A549 (cell line): ENCODE measurements around the gene DCUN1D4. TPM values are rescaled to one million over a fixed set of nuclear protein-coding genes. Genes with fewer than 3 reads are reported as not detected.

ENCODE experiments used
- ATAC-seq, 2 experiments: fragments of 200-7000 bp in 1 of 2; fragments of >200 bp in 1 of 2; cut with Nextera tagmentation in 1 of 2; cut with Tn5 transposase in 1 of 2; 3 replicates each; pipeline versions ENCODE4 v1.8.0 to v1.9.1; 2018 to 2020; ENCODE audit warnings: mild to moderate bottlenecking in 1 of 2, moderate library complexity in 1 of 2
- CTCF ChIA-PET: fragments of 300-600 bp; sonication (Branson Sonifier 250); formaldehyde crosslinking; extraction: SDS; loops from one replicate; lab custom pipeline; 2021; ENCODE audit warnings: antibody characterized with exemption, inconsistent platforms; lab: Yijun Ruan, JAX
- POLR2A ChIA-PET: fragments of 350-600 bp; formaldehyde crosslinking; extraction: SDS; loops from one replicate; lab custom pipeline; 2021; ENCODE audit warnings: antibody characterized with exemption, inconsistent platforms; lab: Yijun Ruan, JAX
- DNase-seq, 2 experiments: peaks; one replicate each; pipeline versions ENCODE4 v3.0.0 to v3.0.0-alpha.2; 2011 to 2016; ENCODE audit warnings: low read depth in 1 of 2, low spot score in 1 of 2
- FAIRE-seq: peaks from 2 replicates; lab custom pipeline; 2011; peaks lifted over from hg19 to GRCh38; lab: Jason Lieb, UNC
- H3K27ac ChIP-seq, 2 experiments: fragments of >200 bp; sonication (Bioruptor Twin); formaldehyde crosslinking; 3 replicates each; pipeline ENCODE4 v1.5.1; 2016 to 2017
- H3K4me1 ChIP-seq: fragments of >200 bp; sonication (Bioruptor Twin); formaldehyde crosslinking; 3 replicates; pipeline ENCODE4 v1.6.1; 2016
- H3K4me2 ChIP-seq: fragments of >200 bp; sonication (Bioruptor Twin); formaldehyde crosslinking; 3 replicates; pipeline ENCODE4 v1.6.1; 2016
- H3K4me3 ChIP-seq: fragments of >200 bp; sonication (Bioruptor Twin); formaldehyde crosslinking; 3 replicates; pipeline ENCODE4 v1.5.1; 2016
- H3K9me3 ChIP-seq: fragments of >200 bp; sonication (Bioruptor Twin); formaldehyde crosslinking; 3 replicates; pipeline ENCODE4 v1.6.1; 2016
- BCL3 ChIP-seq: fragments of >200 bp; sonication (Bioruptor Twin); formaldehyde crosslinking; IDR thresholded peaks from 3 replicates; pipeline ENCODE4 v1.6.1; 2016
- BHLHE40 ChIP-seq: IDR thresholded peaks from 2 replicates; pipeline ENCODE4 v1.6.1; 2012; ENCODE audit warnings: low read depth, low read length, inconsistent platforms
- CBX2 ChIP-seq: fragments of 200-600 bp; sonication (generic); IDR thresholded peaks from 2 replicates; pipeline ENCODE4 v1.6.1; 2016; ENCODE audit warnings: low read depth, mild to moderate bottlenecking, borderline replicate concordance
- CHD4 ChIP-seq: fragments of 200-600 bp; sonication (generic); IDR thresholded peaks from 2 replicates; pipeline ENCODE4 v1.6.1; 2016; ENCODE audit warnings: antibody characterized with exemption, mild to moderate bottlenecking, borderline replicate concordance
- E2F6 ChIP-seq: IDR thresholded peaks from 2 replicates; pipeline ENCODE4 v1.6.1; 2012; ENCODE audit warnings: low read depth, borderline replicate concordance
- EHMT2 ChIP-seq: fragments of 200-600 bp; sonication (generic); IDR thresholded peaks from 2 replicates; pipeline ENCODE4 v1.6.1; 2016; ENCODE audit warnings: antibody characterized with exemption, low read depth, mild to moderate bottlenecking, moderate library complexity
- ESRRA ChIP-seq: fragments of 150-350 bp; IDR thresholded peaks from 2 replicates; pipeline ENCODE4 v1.6.1; 2014; ENCODE audit warnings: mild to moderate bottlenecking, low read length, borderline replicate concordance
- FOSB ChIP-seq: fragments of 250-450 bp; sonication (Bioruptor Pico); IDR thresholded peaks from 2 replicates; pipeline ENCODE4 v1.5.0; 2020; ENCODE audit warnings: mild to moderate bottlenecking, moderate library complexity
- HDAC2 ChIP-seq: fragments of 200-600 bp; sonication (generic); IDR thresholded peaks from 2 replicates; pipeline ENCODE4 v1.6.1; 2016
- HEYL ChIP-seq: fragments of 250-450 bp; sonication (Bioruptor Pico); IDR thresholded peaks from 2 replicates; pipeline ENCODE4 v1.8.0; 2021; ENCODE audit warnings: mild to moderate bottlenecking, moderate library complexity
- HOXA7 ChIP-seq: fragments of 250-450 bp; sonication (Bioruptor Pico); IDR thresholded peaks from 2 replicates; pipeline ENCODE4 v1.5.0; 2020; ENCODE audit warnings: mild to moderate bottlenecking, moderate library complexity
- HOXB13 ChIP-seq: fragments of 250-450 bp; sonication (Bioruptor Pico); IDR thresholded peaks from 2 replicates; pipeline ENCODE4 v1.5.0; 2020; ENCODE audit warnings: low read depth, mild to moderate bottlenecking, moderate library complexity
- HOXB5 ChIP-seq: fragments of 250-450 bp; sonication (Bioruptor Pico); IDR thresholded peaks from 2 replicates; pipeline ENCODE4 v1.5.0; 2020; ENCODE audit warnings: mild to moderate bottlenecking, moderate library complexity
- JUN ChIP-seq, 2 experiments: fragments of >200 bp; sonication (Bioruptor Twin); formaldehyde crosslinking; IDR thresholded peaks; 2 replicates in 1 of 2; 3 replicates in 1 of 2; pipeline ENCODE4 v1.6.1; 2016 to 2017
- MAX ChIP-seq: IDR thresholded peaks from 2 replicates; pipeline ENCODE4 v1.6.1; 2012
- MYC ChIP-seq: IDR thresholded peaks from 2 replicates; pipeline ENCODE4 v1.6.1; 2012; ENCODE audit warnings: mild to moderate bottlenecking, inconsistent platforms, low read length, improper control_type of control experiment, borderline replicate concordance
- NFE2L2 ChIP-seq: fragments of 150-350 bp; conservative IDR thresholded peaks from 2 replicates; pipeline ENCODE4 v1.6.1; 2014; ENCODE audit warnings: low read length
- NPAS2 ChIP-seq: fragments of 250-450 bp; sonication (Bioruptor Pico); IDR thresholded peaks from 2 replicates; pipeline ENCODE4 v1.8.0; 2022; ENCODE audit warnings: mild to moderate bottlenecking, moderate library complexity, borderline replicate concordance
- PBX3 ChIP-seq: IDR thresholded peaks from 2 replicates; pipeline ENCODE4 v1.6.1; 2012
- PHF8 ChIP-seq: fragments of 200-600 bp; sonication (generic); IDR thresholded peaks from 2 replicates; pipeline ENCODE4 v1.6.1; 2016; ENCODE audit warnings: low read depth, mild to moderate bottlenecking, antibody characterized with exemption, moderate library complexity, borderline replicate concordance
- POLR2A ChIP-seq: IDR thresholded peaks from 2 replicates; pipeline ENCODE4 v1.6.1; 2012; ENCODE audit warnings: mild to moderate bottlenecking, low read length
- RAD21 ChIP-seq, 2 experiments: fragments of >200 bp in 1 of 2; sonication (Bioruptor Twin) in 1 of 2; formaldehyde crosslinking in 1 of 2; IDR thresholded peaks in 1 of 2; conservative IDR thresholded peaks in 1 of 2; 2 replicates in 1 of 2; 3 replicates in 1 of 2; pipeline ENCODE4 v1.6.1; 2012 to 2018; ENCODE audit warnings: inconsistent platforms in 1 of 2
- RARB ChIP-seq: fragments of 250-450 bp; sonication (Bioruptor Pico); IDR thresholded peaks from 2 replicates; pipeline ENCODE4 v1.8.0; 2021; ENCODE audit warnings: mild to moderate bottlenecking, moderate library complexity
- RCOR1 ChIP-seq: fragments of 150-350 bp; IDR thresholded peaks from 2 replicates; pipeline ENCODE4 v1.6.1; 2014; ENCODE audit warnings: antibody characterized with exemption, low read length, low read depth
- RFX5 ChIP-seq: fragments of 450-650 bp; IDR thresholded peaks from 2 replicates; pipeline ENCODE4 v1.7.1; 2014; ENCODE audit warnings: antibody characterized with exemption, mild to moderate bottlenecking, moderate library complexity
- SMC3 ChIP-seq: fragments of >200 bp; sonication (Bioruptor Twin); formaldehyde crosslinking; IDR thresholded peaks from 3 replicates; pipeline ENCODE4 v1.6.1; 2018; ENCODE audit warnings: inconsistent platforms
- TP53 ChIP-seq: fragments of 250-450 bp; sonication (Bioruptor Pico); IDR thresholded peaks from 2 replicates; pipeline ENCODE4 v1.5.0; 2021; ENCODE audit warnings: mild to moderate bottlenecking, moderate library complexity
- ZNF302 ChIP-seq: fragments of 250-450 bp; sonication (Bioruptor Pico); IDR thresholded peaks from 2 replicates; pipeline ENCODE4 v1.9.0; 2021; ENCODE audit warnings: inconsistent platforms, mild to moderate bottlenecking, moderate library complexity
- WGBS: methylation state at CpG from one replicate; pipeline ENCODE4 v1.1.6; 2017; ENCODE audit errors: missing lambda C conversion rate; 5-methylcytosine and 5-hydroxymethylcytosine counted together
- polyA plus RNA-seq, 4 experiments: library from polyadenylated mRNA; depleted of rRNA in 3 of 4; stranded (reverse); fragments of >200 nt; fragmentation: RNase III in 1 of 4; extraction: RNeasy Plus Mini Kit Qiagen cat#74134 plus additional on column Dnase treatment in 1 of 4; gene quantifications; 2 replicates in 3 of 4; 3 replicates in 1 of 4; pipeline ENCODE4 v1.2.3, GENCODE V29; 2011 to 2017
- TF ChIP-seq, protein P1 (sequence below): fragments of 450-650 bp; IDR thresholded peaks from 2 replicates; pipeline ENCODE4 v1.6.1; 2014; ENCODE audit warnings: antibody characterized with exemption

Gene DCUN1D4
- polyA plus RNA-seq, 2 of the 4 experiments (the other 2 are of a cell fraction), result 25.2 to 65.0 TPM

GRCh38 chr4:51843309-51844152 lies 578 bp downstream of the DCUN1D4 start:
- Histone ChIP-seq H3K27ac (peak overlapping the region; percentile 98 to 100), H3K9me3 (no peaks in the 10 kb centered on the region), H3K4me1 (peaks cover 14% of the 10 kb centered on the region), H3K4me3 (peak overlapping the region; percentile 92), H3K4me2 (peak overlapping the region; percentile 95)
- POLR2A ChIA-PET, result interaction anchor here (0.8 kb wide), 1 partner anchor 194 kb away, joined by 3 read pairs; the partner anchor contains the start of gene SGCB
- 0% methylated on average over 8 of the region's 64 CpGs for WGBS
- FAIRE-seq, result no peak
- CTCF ChIA-PET, result no interaction called here
- ATAC-seq, result peak; percentile 57 to 58
- DNase-seq, result peak; percentile 30 to 58
- TF ChIP-seq PHF8 (0 out of 2 replicates have a peak, but pooled peaks have one; percentile 11), E2F6 (no peak)

DNA sequence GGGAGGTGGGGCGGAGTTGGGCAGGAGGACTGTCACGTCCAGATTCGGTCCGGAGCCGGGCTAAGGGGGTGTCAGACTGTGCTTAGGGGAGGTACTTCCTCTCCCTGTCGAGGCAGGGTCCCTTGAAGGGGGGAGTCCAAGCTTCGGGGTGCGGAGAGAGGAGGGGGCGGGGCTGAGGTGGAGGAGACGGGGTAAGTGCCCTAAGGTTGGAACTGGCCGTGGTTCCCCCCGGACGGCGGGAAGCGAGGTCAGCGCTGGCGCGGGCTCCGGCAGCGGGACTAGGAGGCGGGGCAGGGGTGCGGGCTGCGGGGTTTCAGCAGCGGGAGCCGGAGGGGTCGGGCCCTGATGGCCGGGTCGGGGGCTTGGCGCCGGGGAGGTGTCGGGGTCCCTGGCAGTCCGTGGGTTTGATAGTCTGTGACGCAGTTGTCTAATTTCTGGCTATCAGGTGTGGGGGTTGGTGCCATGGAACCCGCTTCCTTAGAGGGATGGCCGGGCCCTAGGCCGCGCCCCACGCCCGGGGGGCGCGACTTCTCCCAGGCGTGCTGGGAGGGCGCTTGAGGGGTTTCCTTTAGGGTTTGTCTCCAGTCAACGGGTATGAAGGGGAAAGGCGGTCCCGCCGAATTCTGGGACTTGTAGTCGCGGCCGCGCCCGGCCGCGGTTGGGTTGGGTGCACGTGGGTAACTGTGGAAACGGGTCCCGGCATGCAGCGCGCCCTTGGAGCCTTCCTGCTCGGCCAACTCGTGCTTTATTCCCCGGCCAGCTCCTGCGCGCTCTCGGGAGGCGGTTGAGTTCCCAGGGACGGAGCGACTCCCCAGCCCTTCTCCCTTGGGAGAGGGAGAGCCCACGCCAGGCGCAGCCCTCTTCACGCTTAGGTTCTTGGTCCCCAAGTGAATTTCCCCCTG lies 1.5 kb downstream of the DCUN1D4 start:
- Histone ChIP-seq H3K4me2 (peak overlapping the region; percentile 95), H3K9me3 (no peaks in the 10 kb centered on the region), H3K4me3 (peak overlapping the region; percentile 92), H3K4me1 (peaks cover 14% of the 10 kb centered on the region), H3K27ac (peak overlapping the region; percentile 98 to 100)
- FAIRE-seq (no peak), ATAC-seq (peak; percentile 68 to 77), DNase-seq (peak; percentile 68 to 92)
- ChIA-PET POLR2A (interaction anchor here (0.6 kb wide), 1 partner anchor 26 kb away, joined by 5 read pairs; no protein-coding TSS in a partner anchor), CTCF (no interaction called here)
- 1% methylated on average over 15 of the region's 71 CpGs for WGBS
- TF ChIP-seq RAD21 (conservative IDR thresholded peaks at IDR 0.05 in 1 of 2, IDR thresholded peaks at IDR 0.05 in 1 of 2), result no peak
- no peak for TF ChIP-seq RFX5
- no peak for TF ChIP-seq ZNF302 (CRISPR knock-in tag)
- TF ChIP-seq HOXA7 (CRISPR knock-in tag), result no peak
- no peak for TF ChIP-seq EHMT2
- TF ChIP-seq HOXB13, result no peak
- no peak for TF ChIP-seq BHLHE40
- TF ChIP-seq, protein P1, sequence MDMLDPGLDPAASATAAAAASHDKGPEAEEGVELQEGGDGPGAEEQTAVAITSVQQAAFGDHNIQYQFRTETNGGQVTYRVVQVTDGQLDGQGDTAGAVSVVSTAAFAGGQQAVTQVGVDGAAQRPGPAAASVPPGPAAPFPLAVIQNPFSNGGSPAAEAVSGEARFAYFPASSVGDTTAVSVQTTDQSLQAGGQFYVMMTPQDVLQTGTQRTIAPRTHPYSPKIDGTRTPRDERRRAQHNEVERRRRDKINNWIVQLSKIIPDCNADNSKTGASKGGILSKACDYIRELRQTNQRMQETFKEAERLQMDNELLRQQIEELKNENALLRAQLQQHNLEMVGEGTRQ, result peak; percentile 67
- no peak for TF ChIP-seq HOXB5
- TF ChIP-seq NPAS2 (CRISPR knock-in tag), result no peak
- TF ChIP-seq BCL3, result no peak
- TF ChIP-seq RCOR1, result no peak
- peak; percentile 88 for TF ChIP-seq MAX
- TF ChIP-seq SMC3, result no peak
- no peak for TF ChIP-seq ESRRA
- no peak for TF ChIP-seq FOSB (CRISPR knock-in tag)
- TF ChIP-seq NFE2L2, result no peak
- peak; percentile 51 for TF ChIP-seq POLR2A
- TF ChIP-seq PBX3, result 0 out of 2 replicates have a peak, but pooled peaks have one; percentile 65
- peak in 1 of 2 experiments; percentile 15; a peak in 1 of 5 replicates for TF ChIP-seq JUN (IDR thresholded peaks at IDR 0.05)
- TF ChIP-seq RARB (CRISPR knock-in tag), result 0 out of 2 replicates have a peak, but pooled peaks have one; percentile 22
- TF ChIP-seq CBX2, result no peak
- 0 out of 2 replicates have a peak, but pooled peaks have one; percentile 24 for TF ChIP-seq E2F6
- TF ChIP-seq PHF8, result no peak
- TF ChIP-seq MYC, result peak; percentile 63; the same call in 1 of the 2 replicates
- no peak for TF ChIP-seq CHD4
- TF ChIP-seq HEYL, result no peak
- TF ChIP-seq TP53 (CRISPR knock-in tag), result no peak
- TF ChIP-seq HDAC2, result no peak
